Tibial artery (tissue), 4 donors: ENCODE measurements around the gene ELN.
"Not testable (repeated sequence)": the region's sequence is repeated elsewhere in the genome, so short reads cannot be mapped to it uniquely, and the experiment has no call there.

Source experiments
- DNase-seq, 2 donors: peaks; one replicate each; pipeline ENCODE4 v3.0.0-alpha.2; 2019
- H3K27ac ChIP-seq, 2 donors: fragments of 200-600 bp; sonication (generic) in 1 of 2; 1 replicate in 1 of 2; 2 replicates in 1 of 2; pipeline ENCODE4 v1.5.1; 2018 to 2019; ENCODE audit warnings: mild to moderate bottlenecking in 1 of 2
- H3K27me3 ChIP-seq, 2 donors: fragments of 200-600 bp; sonication (generic) in 1 of 2; one replicate each; pipeline versions ENCODE4 v1.5.1 to v1.6.0; 2016 to 2019
- H3K36me3 ChIP-seq, 3 donors: fragments of 200-600 bp; sonication (generic) in 2 of 3; one replicate each; pipeline ENCODE4 v1.5.1; 2016 to 2019; ENCODE audit warnings: mild to moderate bottlenecking in 2 of 3
- H3K4me1 ChIP-seq, 4 donors: fragments of 200-600 bp; sonication (generic) in 2 of 4; 1 replicate in 3 of 4; 2 replicates in 1 of 4; pipeline ENCODE4 v1.5.1; 2016 to 2019
- H3K4me3 ChIP-seq, 2 donors: fragments of 200-600 bp; sonication (generic) in 1 of 2; 1 replicate in 1 of 2; 2 replicates in 1 of 2; pipeline ENCODE4 v1.5.1; 2018 to 2019; ENCODE audit warnings: mild to moderate bottlenecking in 2 of 2
- H3K9me3 ChIP-seq, 3 donors: fragments of 200-600 bp; sonication (generic) in 1 of 3; one replicate each; pipeline ENCODE4 v1.5.1; 2016 to 2019
- intact Hi-C: fragments of 100-400 bp; cut with DNase I; formaldehyde crosslinking; loops from one replicate; pipeline ENCODE4 v1.15.0; 2023; ENCODE audit warnings: low total_unique reads
- TF ChIP-seq, protein P1 (sequence below), 2 experiments: fragments of 200-600 bp in 1 of 2; fragments of 450-650 bp in 1 of 2; IDR thresholded peaks; one replicate each; pipeline ENCODE4 v1.5.1; 2017 to 2019; ENCODE audit warnings: antibody characterized with exemption in 2 of 2, mild to moderate bottlenecking in 1 of 2, moderate library complexity in 1 of 2

The ELN gene

DNA sequence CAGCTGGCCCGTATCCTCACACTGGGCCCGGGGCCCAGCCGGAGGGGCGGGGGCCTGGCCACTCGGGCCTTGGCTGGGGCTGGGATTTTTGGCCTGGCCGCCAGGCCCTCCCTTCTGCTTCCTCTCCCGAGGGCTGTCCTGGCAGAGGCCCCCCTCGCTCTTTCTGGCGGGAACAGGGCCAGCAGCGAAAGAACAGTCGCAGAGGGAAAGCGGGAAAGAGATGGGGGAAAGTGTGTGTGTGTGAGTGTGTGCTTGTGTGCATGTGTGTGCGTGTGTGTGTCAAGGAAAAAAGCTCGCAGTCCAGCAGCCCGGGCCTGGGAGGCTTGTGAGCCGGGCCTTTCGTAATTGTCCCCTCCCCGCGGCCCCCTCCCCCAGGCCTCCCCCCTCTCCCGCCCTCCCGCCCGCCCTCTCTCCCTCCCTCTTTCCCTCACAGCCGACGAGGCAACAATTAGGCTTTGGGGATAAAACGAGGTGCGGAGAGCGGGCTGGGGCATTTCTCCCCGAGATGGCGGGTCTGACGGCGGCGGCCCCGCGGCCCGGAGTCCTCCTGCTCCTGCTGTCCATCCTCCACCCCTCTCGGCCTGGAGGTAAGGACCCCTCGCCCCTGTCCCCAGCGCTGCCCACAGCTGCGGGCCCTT, at the start of gene ELN:
TSS of gene ELN (plus strand) at position 491 of the 638 bp plus-strand sequence. CDS start at position 506, 15 bp downstream.
- Histone ChIP-seq H3K9me3 (no peaks in the 10 kb centered on the region), H3K27ac (peak within 1 kb of the TSS; percentile 98), H3K4me1 (peaks cover 3 to 89% (median 67%) of the 10 kb centered on the region in 4 donors), H3K36me3 (peaks cover 0 to 6% (median 0%) of the 10 kb centered on the region in 3 donors), H3K4me3 (peak within 1 kb of the TSS; percentile 80 to 93), H3K27me3 (no peaks in the 10 kb centered on the region)
- TF ChIP-seq, protein P1, sequence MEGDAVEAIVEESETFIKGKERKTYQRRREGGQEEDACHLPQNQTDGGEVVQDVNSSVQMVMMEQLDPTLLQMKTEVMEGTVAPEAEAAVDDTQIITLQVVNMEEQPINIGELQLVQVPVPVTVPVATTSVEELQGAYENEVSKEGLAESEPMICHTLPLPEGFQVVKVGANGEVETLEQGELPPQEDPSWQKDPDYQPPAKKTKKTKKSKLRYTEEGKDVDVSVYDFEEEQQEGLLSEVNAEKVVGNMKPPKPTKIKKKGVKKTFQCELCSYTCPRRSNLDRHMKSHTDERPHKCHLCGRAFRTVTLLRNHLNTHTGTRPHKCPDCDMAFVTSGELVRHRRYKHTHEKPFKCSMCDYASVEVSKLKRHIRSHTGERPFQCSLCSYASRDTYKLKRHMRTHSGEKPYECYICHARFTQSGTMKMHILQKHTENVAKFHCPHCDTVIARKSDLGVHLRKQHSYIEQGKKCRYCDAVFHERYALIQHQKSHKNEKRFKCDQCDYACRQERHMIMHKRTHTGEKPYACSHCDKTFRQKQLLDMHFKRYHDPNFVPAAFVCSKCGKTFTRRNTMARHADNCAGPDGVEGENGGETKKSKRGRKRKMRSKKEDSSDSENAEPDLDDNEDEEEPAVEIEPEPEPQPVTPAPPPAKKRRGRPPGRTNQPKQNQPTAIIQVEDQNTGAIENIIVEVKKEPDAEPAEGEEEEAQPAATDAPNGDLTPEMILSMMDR (IDR thresholded peaks at IDR 0.05) = peak in 1 of 2 experiments; percentile 11
- DNase-seq = peak; percentile 94 to 99
- intact Hi-C loops = loop anchor here (2.0 kb wide), 2 partner anchors 133 to 161 kb away; no protein-coding TSS in a partner anchor

GRCh38 chr7:73978661-73979563, 49.1 kb upstream of the ELN start:
- no peaks in the 10 kb centered on the region for H3K9me3 ChIP-seq
- no peak overlapping the region for H3K4me3 ChIP-seq
- H3K27me3 ChIP-seq = no peaks in the 10 kb centered on the region
- intact Hi-C loops = loop anchor here (10.0 kb wide), 1 partner anchor 64 kb away; no protein-coding TSS in a partner anchor
- H3K4me1 ChIP-seq = peaks cover 4 to 49% (median 34%) of the 10 kb centered on the region in 4 donors
- TF ChIP-seq, protein P1 (IDR thresholded peaks at IDR 0.05) = no peak
- no peaks in the 10 kb centered on the region for H3K36me3 ChIP-seq
- DNase-seq = peak; percentile 23 to 80
- peak overlapping the region; percentile 47 to 63 for H3K27ac ChIP-seq

- H3K27me3 ChIP-seq, H3K4me3 ChIP-seq, DNase-seq, H3K9me3 ChIP-seq, H3K36me3 ChIP-seq: not testable (repeated sequence)
- Histone ChIP-seq H3K27ac (peak overlapping the region in 1 of 2 donors; percentile 63), H3K4me1 (peaks cover 4 to 47% (median 31%) of the 10 kb centered on the region in 4 donors)
- intact Hi-C loops = loop anchor here (10.0 kb wide), 1 partner anchor 65 kb away; no protein-coding TSS in a partner anchor
These were observed 48.3 kb upstream of the ELN start for GRCh38 chr7:73979656-73980055.

GRCh38 chr7:73980206-73980605, 47.8 kb upstream of the ELN start:
- Histone ChIP-seq H3K27me3 (no peaks in the 10 kb centered on the region), H3K4me1 (peaks cover 4 to 42% (median 28%) of the 10 kb centered on the region in 4 donors), H3K27ac (no peak overlapping the region), H3K36me3 (no peaks in the 10 kb centered on the region), H3K9me3 (no peaks in the 10 kb centered on the region), H3K4me3 (no peak overlapping the region)
- intact Hi-C loops = no loop called here
- TF ChIP-seq, protein P1 (IDR thresholded peaks at IDR 0.05) = no peak
- DNase-seq = peak; percentile 11 to 50

GRCh38 chr7:73981933-73982332, 46.0 kb upstream of the ELN start:
- intact Hi-C loops = no loop called here
- no peak for DNase-seq

More at GRCh38 chr7:73981933-73982332, 46.0 kb upstream of the ELN start:
- no peak overlapping the region for H3K27ac ChIP-seq
- no peaks in the 10 kb centered on the region for H3K36me3 ChIP-seq
- H3K27me3 ChIP-seq = no peaks in the 10 kb centered on the region
- no peaks in the 10 kb centered on the region for H3K9me3 ChIP-seq
- H3K4me1 ChIP-seq = peaks cover 4 to 40% (median 30%) of the 10 kb centered on the region in 4 donors
- H3K4me3 ChIP-seq = no peak overlapping the region
- TF ChIP-seq, protein P1 (IDR thresholded peaks at IDR 0.05) = no peak
